Measurements from ENCODE around the gene BTBD6.

Gene BTBD6

DNA sequence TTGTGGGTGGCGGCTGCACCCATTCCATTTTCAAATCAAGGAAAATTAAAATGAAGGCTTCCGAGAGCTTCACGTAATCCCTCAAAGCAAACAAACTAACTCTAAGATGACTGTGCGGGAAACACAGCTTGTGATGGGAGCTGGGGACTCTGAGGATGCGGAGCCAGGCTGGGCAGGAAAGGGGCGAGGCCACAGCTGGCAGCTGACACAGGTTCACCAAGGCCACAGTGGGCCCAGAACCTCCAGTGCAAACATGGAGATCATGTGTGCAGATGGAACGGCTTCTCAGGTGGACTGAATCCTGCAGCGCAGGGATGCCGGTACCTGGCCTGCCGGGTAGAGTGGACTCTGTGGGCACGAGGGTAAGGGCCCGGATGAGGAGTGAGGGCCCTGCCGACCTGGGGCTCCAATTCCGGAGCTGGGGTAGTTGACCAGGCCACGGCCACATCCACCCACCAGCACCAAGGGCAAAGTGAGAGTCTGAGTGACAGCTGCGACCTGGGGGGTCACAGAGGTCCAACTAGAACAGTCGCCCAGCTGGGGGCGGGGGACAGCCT, 19.2 kb upstream of the BTBD6 start:
- no peak for DNase-seq (ENCODE audit: low spot score)

DNA sequence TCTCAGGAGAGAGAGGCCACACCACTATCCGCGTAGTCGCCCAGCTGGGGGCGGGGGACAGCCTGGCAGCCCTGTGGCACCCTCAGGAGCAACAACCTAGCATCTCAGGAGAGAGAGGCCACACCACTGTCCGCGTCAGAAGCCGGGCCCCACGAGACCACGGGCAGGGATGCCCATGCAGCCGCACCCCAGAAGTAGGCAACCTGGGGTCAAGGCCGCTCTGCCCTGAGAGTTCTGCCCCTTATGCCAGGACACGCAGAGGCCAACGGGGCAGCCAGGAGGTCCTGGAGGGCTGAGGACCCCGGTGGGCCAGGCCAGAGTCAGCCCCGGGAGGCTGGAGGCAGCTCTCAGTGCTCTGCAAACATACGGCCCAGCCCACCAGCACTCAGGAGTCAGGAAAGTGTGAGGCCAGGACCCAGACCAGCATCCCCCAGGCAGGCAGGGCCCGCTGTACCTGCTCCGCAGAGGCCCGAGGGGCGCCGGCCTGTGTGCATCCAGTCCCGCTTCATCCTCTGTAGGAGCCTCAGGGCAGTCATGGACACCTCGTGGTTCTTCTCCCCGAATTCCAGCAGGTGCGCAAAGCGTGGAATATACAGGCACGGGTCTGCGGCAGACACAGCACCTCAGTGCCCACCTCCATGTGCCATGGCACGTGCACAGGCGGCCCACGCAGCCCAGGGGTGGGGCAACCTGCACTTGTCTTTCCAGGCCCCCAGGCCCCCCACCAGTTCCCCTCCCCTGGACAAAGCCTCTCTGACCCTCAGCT, 7.3 kb upstream of the BTBD6 start:
- DNase-seq (ENCODE audit: low spot score) = no peak

DNA sequence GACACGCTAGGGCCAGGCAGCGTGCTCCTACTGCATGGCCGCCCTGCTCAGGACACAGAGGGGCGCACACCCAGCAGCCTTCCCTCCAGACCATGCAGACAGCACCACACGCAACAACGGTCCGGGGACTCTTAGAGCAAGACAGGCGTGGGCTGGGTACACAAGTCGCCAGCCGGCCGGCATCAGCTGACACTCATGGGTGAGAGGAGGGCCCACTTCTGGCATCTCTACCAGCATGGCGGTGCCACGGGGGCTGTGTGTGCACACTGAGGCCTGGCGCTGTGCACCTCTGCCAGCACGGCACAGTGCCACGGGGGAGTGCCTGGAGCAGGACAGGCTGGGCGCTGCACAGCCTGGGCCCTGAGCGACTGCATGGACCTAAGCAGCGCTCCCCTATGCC, 6.7 kb upstream of the BTBD6 start:
- no peak for DNase-seq (ENCODE audit: low spot score)

DNA sequence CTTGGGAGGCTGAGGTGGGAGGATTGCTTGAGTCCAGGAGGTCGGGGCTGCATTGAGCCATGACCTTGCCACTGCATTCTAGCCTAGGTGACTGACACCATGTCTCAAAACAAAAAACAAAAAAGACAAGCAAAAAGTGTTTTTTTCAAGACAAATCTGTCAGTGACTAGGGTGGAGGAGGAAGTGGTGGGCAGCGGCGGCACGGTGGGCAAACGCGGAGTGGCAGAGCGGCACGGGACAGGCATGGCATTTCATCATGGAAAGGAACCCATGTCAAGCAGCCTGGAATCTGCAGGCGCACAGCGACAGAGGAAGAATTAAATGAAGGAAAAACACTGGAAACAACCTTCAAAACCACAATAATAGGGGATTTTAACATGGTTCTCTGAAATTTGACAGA, 4.0 kb upstream of the BTBD6 start:
- no peak for DNase-seq (ENCODE audit: low spot score)

DNA sequence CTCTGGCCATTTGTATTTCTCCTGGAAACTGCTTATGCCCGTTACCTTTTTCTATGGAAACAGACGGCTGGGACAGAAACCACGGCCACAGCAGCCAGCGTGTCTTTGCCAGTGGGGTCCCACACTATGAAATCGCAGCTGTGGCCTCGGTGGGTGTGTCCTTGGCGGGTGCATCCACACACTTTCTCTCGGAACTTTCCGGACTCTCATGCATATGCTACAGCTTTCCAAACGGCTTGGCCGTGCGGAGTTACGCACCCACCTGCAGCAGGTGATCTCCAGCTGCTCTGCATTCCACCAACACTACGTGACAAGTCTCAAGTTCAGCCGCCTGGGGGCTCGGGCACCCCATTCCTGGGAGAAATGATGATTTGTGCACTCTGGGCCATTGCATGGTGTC, 1.3 kb upstream of the BTBD6 start:
- no peak for DNase-seq (ENCODE audit: low spot score)

DNA sequence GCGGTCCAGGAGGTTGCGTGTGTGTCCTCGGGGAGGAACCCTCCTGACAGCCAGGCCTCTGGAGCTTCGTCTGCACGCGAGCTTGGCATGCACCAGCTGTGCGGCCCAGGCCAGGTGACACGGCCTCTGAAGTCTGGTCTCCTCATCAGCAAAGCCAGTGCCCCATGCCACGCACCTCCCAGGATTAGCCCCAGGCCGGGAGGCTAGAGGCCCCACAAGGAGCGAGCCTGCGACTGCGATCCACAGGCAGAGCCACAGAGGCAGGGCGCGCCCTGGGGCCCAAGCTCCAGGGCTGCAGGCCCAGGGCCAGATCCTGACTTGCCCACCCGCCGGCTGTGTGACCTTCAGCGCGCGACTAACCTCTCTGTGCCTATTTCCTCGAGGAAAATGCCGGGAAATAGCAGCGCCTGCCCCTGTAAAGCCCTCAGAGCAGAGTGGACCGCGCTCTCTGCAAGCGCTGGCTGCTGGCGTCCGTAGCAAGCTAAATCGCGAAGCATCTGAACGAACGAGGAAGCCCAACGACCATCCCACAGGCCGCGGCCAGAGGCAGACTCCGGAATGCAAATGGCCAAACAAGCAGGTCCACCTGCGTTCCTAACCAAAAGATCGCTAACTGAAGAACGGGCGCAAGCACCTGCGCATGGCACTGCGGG, 492 bp upstream of the BTBD6 start:
- no peak for DNase-seq (ENCODE audit: low spot score)

DNA sequence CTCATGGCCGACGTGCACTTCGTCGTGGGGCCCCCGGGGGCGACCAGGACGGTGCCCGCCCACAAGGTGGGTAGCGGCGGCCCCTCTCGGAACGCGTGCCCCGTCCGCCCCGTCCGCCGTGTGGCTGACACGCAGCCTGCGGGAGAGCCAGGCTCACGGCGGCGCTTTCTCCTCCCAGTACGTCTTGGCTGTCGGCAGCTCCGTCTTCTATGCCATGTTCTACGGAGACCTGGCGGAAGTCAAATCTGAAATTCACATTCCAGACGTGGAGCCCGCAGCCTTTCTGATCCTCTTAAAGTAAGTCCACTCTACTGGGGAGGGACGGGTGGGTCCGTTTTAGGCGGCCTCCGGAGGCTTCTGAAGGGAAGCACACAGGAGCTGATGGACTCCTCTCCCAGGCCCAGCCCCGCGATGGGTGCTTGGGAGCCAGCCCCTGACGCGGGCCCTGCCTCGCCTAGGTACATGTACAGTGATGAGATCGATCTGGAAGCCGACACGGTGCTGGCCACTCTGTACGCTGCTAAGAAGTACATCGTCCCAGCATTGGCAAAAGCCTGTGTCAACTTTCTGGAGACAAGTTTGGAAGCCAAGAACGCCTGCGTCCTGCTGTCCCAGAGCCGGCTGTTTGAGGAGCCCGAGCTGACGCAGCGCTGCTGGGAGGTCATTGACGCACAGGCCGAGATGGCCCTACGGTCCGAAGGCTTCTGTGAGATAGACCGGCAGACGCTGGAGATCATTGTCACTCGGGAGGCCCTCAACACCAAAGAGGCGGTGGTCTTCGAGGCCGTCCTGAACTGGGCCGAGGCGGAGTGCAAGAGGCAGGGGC, 1.1 kb downstream of the BTBD6 start:
- DNase-seq (ENCODE audit: low spot score) = no peak

DNA sequence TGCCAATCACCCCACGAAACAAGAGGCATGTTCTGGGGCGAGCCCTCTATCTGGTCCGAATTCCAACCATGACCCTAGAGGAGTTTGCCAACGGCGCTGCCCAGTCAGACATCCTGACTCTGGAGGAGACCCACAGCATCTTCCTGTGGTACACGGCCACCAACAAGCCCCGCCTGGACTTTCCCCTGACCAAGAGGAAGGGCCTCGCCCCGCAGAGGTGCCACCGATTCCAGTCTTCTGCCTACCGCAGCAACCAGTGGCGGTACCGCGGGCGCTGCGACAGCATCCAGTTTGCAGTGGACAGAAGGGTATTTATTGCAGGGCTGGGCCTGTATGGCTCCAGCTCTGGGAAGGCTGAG, 1.7 kb downstream of the BTBD6 start:
- DNase-seq (ENCODE audit: low spot score) = no peak

DNA sequence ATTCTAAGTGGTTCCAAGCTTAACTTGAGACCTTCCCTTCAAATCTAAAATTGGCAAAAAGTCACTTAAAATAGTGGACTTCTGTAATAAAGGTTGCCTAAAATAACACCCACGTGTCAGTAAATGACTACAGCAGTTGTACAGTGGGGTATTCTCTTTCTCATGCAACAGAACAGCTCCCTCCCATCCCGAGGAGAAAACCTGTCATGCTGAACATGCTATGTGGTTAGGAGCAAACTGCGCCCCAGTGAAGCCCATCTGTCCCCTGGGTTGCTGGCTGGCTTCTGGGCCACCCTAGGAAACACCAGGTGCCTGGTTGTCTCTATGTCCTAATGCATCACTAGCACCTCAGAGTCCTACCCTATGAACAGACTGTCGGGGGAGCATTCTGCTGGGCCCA, 2.7 kb downstream of the BTBD6 start:
- DNase-seq (ENCODE audit: low spot score) = no peak

DNA sequence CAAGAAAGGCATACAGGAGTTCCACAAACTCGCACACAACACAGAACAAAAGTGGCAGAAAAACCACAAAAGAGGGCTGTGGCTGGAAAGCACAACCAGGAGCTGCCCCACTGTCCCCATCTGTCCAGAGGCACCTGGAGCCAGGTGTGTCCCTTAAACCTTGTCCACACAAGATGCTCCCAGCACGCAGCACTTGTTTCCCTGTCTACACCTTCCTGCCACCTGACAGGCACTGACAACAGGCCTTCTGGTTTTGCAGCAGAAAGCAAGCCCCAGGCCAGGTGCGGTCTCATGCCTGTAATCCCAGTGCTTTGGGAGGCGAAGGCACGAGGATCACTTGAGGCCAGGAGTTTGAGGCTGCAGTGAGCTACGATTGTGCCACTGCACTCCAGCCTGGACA, 3.6 kb downstream of the BTBD6 start:
- DNase-seq (ENCODE audit: low spot score) = no peak

DNA sequence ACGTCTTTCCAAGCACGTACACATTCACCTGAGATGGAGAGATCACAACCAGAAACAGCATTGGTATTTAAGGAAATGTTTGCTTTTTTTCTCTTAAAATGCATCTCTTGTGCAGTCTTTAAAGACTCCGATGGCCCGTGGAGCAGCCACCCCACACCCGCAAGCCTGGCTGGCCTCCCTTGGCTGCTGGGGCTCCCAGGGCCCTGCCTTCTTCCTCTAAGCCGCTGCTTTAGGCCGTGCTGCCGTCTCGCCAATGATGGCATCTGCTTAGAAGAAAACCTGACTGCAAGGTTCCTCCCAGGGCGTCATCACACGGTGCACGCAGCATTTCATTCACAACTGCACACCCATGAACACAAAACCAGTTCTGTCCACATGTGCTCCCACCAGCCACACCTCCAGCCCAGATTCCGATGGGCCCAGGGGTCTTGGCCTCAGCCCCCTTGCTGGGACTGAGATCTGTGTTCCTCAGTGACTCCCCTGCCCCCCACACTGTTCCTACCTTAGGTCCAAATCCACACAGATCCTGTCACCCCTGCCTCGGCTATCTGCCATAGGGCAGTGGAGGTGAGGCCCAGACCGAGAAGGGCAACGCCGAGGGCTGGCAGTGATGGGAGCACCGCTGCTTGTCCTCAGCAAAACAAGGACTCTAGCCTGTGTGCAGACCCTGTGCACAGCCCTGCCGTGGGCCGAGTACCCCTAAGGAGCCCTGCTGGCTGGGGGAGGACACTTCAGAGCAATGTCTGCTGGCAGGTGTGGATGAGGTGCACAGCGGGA, 4.4 kb downstream of the BTBD6 start:
- DNase-seq (ENCODE audit: low spot score) = no peak

DNA sequence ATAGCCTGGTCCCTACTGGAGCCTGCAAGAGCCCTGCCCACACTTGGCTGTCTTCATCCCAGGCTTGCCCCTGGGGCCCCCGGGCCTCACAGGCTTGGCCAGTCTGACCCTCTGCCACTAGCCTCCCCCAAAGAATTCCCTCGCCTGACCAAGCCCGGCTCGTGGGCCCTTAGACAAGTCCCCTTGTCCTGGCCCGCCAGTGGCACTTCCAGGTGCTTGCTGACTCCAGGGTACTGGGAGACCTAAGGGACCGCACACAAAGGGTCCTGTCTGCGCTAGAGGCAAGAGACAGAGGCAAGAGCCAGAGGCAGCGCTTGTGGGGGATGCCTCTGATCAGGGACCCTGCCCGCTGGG, 5.0 kb downstream of the BTBD6 start:
- DNase-seq (ENCODE audit: low spot score) = no peak

DNA sequence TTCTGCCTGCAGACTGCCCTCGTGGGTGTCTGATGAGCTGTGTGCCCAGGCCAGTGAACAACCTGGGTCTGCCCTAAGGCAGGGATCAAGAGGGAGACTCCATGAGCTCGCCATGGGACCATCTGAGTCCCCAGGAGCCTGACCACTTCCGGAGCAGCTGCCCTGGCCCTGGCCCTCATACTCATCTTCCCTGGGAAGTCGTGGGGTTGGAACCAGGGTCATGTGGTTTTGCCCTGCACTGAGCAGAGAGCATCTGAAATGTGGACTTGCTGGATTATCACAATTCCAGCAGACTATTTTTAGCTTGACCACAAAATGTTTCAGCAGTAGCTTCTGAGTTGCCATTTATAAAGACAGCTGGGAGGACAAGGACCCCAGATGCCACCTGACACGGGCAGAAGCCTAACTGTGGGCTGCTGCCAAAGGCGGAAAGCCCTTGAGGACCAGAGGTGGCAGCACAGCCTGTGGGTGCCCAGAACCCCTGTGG, 6.7 kb downstream of the BTBD6 start:
- no peak for DNase-seq (ENCODE audit: low spot score)

DNA sequence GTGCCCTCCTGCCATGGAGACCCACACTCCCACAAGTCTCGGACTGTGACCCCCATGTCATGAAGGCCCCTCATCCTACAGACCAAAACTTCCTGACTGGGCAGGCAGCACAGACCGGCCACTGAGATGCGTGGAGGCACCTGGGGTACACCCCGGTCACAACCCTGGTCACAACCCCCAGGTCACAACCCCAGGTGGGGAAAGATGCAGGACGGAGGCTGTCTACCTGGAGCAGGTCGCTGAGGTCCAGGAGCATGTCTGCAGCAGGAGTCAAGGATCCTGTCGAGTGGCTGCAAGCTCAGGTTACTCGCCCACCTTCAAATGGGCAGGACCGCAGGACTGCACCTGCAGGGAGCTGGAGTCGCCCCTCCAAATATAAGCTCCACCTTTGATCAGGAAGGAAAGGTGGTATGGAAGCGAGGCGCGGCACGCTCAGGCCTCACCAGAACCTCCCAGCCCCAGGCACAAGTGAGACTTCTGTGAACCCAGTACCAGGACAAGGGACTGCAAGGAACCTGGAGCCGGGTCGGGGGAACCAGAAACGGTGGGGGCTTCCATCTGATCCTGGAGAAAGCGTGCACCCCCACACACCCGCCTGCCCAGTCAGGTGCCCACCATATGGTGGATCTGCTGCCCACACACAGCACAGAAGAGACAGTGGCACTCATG, 8.1 kb downstream of the BTBD6 start:
- no peak for DNase-seq (ENCODE audit: low spot score)

DNA sequence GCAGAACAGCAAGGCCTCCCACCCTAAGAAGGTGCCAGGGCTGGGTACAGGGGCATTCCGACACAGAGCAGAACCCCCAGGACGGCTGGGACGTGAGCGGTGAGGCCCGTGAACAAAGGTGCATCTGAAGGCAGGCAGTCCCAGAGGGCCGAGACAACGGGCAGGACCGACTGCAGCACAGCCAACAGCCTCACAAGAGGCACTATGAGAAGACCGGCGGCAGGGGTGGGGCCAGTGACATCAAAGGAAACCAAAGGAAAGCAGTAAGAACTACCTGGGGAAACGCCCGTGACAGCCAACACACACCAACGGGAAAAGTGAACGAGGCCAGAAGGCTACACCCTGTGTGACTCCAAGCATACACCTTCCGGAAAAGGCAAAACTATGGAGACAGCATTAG, 9.1 kb downstream of the BTBD6 start:
- no peak for DNase-seq (ENCODE audit: low spot score)

DNA sequence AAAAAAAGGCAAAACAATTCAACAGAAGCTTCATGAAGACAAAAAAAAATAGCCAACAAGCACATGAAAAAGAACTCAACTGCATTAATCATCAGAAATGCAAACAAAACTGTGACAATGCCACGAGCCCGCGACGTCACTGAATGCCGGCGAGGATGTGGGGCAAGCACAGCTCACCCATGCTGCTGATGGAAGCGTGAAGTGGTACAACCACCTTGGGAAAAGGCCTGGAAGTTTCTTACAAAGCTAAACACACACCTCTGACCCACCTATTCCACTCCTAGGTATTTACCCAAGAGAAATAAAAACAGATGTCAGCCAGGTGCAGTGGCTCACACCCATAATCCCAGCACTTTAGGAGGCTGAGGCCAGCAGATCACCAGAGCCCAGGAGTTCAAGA, 10.5 kb downstream of the BTBD6 start:
- no peak for DNase-seq (ENCODE audit: low spot score)

DNA sequence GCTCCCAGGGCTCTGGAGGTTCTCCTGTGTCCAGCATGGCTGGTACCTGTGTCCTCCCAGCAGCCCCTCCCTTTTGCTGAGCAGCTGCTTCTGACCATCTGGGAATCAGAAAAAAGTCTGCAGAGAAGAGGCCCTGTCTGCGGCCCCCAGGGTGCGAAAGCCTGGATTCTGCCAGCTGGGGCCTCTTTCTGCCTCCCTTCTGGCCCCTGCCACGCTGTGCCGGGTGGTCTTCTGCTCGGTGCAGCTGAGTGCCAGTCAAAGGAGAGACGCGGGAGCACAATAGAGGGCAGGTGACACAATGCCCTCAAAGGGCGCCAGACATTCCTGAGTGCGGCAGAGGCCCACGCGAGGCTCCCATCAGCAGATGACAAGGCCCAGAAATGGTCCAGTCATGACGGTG, 12.6 kb downstream of the BTBD6 start:
- DNase-seq (ENCODE audit: low spot score) = no peak

DNA sequence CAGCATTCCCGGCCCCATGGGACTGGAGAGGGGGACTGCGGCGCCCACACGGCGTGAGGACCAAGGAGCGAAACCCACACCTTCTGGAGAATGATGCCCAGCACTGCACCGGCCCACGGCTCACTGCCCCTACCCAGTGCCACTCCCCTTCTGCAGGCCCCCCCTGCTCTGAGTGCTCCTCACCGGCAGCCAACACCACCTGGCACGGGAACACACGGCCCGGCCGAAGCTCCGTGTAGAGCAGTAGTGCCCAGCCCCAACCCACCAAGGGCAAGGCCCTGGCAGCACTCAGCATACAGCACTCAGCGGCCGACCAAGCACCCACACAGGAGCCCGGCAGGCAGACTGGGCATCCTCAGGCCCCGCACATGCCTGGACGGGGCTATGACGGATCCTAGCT, 13.4 kb downstream of the BTBD6 start:
- DNase-seq (ENCODE audit: low spot score) = no peak

DNA sequence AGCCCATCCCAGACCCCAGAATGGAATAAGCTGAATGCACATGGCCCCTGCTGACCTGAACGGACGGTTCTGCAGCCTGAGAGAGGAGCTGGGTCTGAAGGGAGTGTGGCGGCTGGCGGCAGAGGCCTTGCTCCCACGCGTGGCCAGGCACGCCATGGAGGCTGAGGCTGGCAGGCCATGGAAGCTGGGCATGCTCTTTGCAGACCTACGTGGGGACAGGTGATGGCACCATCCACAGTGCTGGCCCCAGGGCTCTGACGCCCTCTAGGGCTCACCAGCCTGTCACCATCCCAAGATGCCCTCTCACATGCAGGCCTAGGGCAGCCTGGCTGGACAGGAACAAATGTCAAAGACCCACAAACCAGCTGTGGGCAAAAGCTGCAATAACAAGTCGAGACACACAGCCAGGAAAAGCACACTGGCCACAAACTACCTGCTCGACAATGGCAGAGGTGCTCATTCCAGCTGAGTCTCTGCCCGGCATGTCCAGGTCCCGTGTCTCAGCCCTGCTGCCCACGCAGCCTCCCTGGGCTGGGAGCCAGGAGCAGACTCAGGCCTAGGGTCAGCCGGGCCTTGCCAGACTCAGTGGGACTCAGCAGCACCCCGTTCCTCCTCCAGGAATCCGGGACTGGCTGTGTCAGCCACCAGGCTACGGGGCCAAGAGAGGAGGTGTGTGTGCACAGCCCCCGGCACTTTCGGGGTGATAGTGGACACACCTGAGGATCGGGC, 19.7 kb downstream of the BTBD6 start:
- no peak for DNase-seq (ENCODE audit: low spot score)

DNA sequence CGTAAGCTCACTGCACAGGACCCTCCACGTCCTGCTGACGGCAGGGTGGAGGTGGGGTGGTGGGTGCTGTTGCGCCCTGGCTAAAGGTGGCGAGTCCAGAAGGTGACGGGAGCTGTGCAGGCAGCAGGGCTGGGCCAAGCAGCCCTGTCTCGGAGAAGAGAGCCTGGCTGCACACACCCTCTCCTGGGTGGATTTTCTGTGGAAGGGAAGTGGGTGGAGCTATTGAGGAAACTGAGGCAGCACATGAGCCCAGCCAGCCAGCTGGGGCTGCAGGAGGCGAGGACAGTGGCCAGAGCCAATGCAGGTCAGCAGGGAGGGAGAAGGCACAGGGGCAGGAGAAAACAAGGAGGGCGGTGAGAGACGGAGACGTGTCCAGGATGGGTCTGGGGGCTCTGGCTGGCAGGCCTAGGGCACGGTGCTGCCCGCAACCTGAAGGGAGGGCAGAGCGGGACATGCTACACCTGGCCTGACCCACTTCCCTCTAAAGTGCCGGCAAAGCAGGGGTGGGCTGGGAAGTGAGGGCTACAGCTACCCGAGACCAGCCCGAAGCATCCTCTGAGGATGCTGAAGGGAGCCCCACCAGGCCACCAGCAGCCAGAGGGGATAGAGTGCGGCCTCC, 20.5 kb downstream of the BTBD6 start:
- DNase-seq (ENCODE audit: low spot score) = no peak
